GM18526 (cell line): ENCODE results near the gene ITPRIP.

Experiments used
- POLR2A ChIP-seq: IDR thresholded peaks from 3 replicates; pipeline ENCODE4 v1.6.1; 2011; ENCODE audit not compliant: insufficient read length; ENCODE audit errors: extremely low read depth

ITPRIP gene

GRCh38 chr10:104347295-104348045 is 9.2 kb upstream of the ITPRIP start:
- TF ChIP-seq POLR2A = no peak

- no peak for TF ChIP-seq POLR2A
Observed at GRCh38 chr10:104345941-104346340, 7.7 kb upstream of the ITPRIP start.

GRCh38 chr10:104345515-104345914 is 7.2 kb upstream of the ITPRIP start:
- TF ChIP-seq POLR2A = no peak

- no peak for TF ChIP-seq POLR2A
Observed at GRCh38 chr10:104344219-104344618, 6.0 kb upstream of the ITPRIP start.

- TF ChIP-seq POLR2A = no peak
Observed at GRCh38 chr10:104342941-104343411, 4.7 kb upstream of the ITPRIP start.

- no peak for TF ChIP-seq POLR2A
Observed at GRCh38 chr10:104340641-104341040, 2.4 kb upstream of the ITPRIP start.

GRCh38 chr10:104340111-104340526 is 1.9 kb upstream of the ITPRIP start:
- TF ChIP-seq POLR2A = no peak

GRCh38 chr10:104339469-104340110 is 1.3 kb upstream of the ITPRIP start:
- TF ChIP-seq POLR2A = no peak

- no peak for TF ChIP-seq POLR2A
Observed at GRCh38 chr10:104337521-104337984, 712 bp downstream of the ITPRIP start.

- no peak for TF ChIP-seq POLR2A
Observed at GRCh38 chr10:104336821-104337467, 1.3 kb downstream of the ITPRIP start.

- no peak for TF ChIP-seq POLR2A
Observed at GRCh38 chr10:104334965-104335650, 3.2 kb downstream of the ITPRIP start.

- no peak for TF ChIP-seq POLR2A
Observed at GRCh38 chr10:104334561-104334960, 3.7 kb downstream of the ITPRIP start.

GRCh38 chr10:104333728-104334373 is 4.4 kb downstream of the ITPRIP start:
- TF ChIP-seq POLR2A = no peak

GRCh38 chr10:104333032-104333727 is 5.1 kb downstream of the ITPRIP start:
- TF ChIP-seq POLR2A = no peak
